ENCODE measurements around the gene CAMTA1. TPM values are rescaled to one million over a fixed set of nuclear protein-coding genes. Genes with fewer than 3 reads are reported as not detected.

CAMTA1 gene
- total and polyA plus RNA-seq, 8 donors = 42.8 to 213 (median 118) TPM

DNA sequence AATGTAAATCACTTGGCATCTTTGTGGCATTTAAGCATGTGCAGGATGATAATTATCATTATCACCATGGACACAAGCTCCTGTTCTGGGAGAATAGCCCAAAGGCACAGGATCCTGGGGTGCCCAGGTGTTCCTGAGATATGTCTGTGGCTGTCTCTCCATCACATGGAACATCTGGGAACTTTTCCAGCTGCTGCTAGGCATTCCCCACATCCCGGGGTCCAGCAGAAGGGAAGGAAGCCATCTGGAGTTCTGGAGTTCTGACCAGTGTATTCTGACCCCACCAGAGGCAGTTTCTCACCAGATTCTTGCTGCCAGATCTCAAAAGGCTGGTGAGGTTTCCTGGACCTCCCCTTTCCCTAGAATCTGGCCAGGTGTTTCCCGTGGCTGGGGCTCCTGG is 726.1 kb downstream of the CAMTA1 start:
- intact Hi-C loops (cut with DNase I; ENCODE audit: low total_unique reads) = no loop called here
- H3K27me3 ChIP-seq = peaks cover 0 to 5% (median 0%) of the 10 kb centered on the region in 3 donors
- 16 to 51% (median 36%) methylated on average over 2 of the region's 2 CpGs for WGBS, 5 donors
- no peak overlapping the region for H3K27ac ChIP-seq
- TF ChIP-seq POLR2A (IDR thresholded peaks at IDR 0.05) (no peak), EP300 (IDR thresholded peaks at IDR 0.05) (no peak), POLR2AphosphoS5 (IDR thresholded peaks at IDR 0.05) (no peak)
- TF ChIP-seq, protein P1, sequence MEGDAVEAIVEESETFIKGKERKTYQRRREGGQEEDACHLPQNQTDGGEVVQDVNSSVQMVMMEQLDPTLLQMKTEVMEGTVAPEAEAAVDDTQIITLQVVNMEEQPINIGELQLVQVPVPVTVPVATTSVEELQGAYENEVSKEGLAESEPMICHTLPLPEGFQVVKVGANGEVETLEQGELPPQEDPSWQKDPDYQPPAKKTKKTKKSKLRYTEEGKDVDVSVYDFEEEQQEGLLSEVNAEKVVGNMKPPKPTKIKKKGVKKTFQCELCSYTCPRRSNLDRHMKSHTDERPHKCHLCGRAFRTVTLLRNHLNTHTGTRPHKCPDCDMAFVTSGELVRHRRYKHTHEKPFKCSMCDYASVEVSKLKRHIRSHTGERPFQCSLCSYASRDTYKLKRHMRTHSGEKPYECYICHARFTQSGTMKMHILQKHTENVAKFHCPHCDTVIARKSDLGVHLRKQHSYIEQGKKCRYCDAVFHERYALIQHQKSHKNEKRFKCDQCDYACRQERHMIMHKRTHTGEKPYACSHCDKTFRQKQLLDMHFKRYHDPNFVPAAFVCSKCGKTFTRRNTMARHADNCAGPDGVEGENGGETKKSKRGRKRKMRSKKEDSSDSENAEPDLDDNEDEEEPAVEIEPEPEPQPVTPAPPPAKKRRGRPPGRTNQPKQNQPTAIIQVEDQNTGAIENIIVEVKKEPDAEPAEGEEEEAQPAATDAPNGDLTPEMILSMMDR (IDR thresholded peaks at IDR 0.05) = no peak
- peaks cover 0 to 17% (median 3%) of the 10 kb centered on the region in 4 donors for H3K4me1 ChIP-seq
- no peaks in the 10 kb centered on the region for H3K9me3 ChIP-seq
- no peaks in the 10 kb centered on the region for H3K36me3 ChIP-seq
- no peak overlapping the region for H3K4me3 ChIP-seq
- no peak for DNase-seq

DNA sequence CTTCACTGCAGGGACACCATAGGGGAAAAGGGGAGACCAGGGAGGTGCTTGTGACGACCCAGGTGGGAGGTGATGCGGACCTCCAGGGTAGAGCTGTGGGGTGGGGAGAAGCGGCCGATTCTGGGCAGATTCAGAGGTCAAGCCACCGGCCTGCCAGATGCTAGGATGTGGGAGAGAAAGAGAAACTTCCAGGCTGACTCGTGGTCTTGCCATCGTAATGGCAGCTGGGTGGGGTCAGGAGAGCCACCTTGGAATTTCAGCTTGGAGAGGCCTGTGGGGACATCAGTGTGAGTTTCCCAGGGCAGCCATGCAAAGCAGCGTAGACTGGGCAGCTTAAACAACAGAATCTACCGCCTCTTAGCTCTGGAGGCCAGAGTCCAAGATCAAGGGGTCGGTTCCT is 727.8 kb downstream of the CAMTA1 start:
- intact Hi-C loops (cut with DNase I; ENCODE audit: low total_unique reads) = no loop called here
- no peaks in the 10 kb centered on the region for H3K36me3 ChIP-seq
- H3K9me3 ChIP-seq = no peaks in the 10 kb centered on the region
- peaks cover 0 to 16% (median 3%) of the 10 kb centered on the region in 4 donors for H3K4me1 ChIP-seq
- H3K27ac ChIP-seq = no peak overlapping the region
- H3K27me3 ChIP-seq = peaks cover 0 to 15% (median 5%) of the 10 kb centered on the region in 3 donors
- H3K4me3 ChIP-seq = no peak overlapping the region
- 80 to 90% (median 86%) methylated on average over 10 of the region's 10 CpGs for WGBS, 5 donors
- DNase-seq = no peak
- TF ChIP-seq EP300 (IDR thresholded peaks at IDR 0.05) (no peak), POLR2AphosphoS5 (IDR thresholded peaks at IDR 0.05) (no peak), POLR2A (IDR thresholded peaks at IDR 0.05) (no peak)
- TF ChIP-seq, protein P1 (IDR thresholded peaks at IDR 0.05) = no peak

DNA sequence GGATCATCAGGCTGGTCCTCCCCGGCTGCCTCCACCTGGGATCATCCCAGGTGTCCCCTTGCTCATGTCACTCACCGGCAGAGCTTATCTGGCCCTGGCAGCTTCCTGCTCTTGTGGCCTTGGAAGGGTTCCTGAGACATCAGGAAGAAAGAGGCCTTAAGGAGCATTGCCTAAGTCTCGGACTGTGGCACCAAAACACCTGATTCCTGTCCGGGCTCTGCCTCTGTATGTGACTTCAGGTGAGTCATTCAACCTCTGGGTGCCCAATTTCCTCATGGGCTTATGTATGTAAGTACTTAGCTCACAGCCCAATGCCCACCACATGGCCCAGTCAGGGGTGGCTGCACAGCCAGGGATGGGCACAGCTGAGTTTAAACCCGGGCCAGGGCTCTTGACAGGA is 729.9 kb downstream of the CAMTA1 start:
- intact Hi-C loops (cut with DNase I; ENCODE audit: low total_unique reads) = no loop called here
- Histone ChIP-seq H3K9me3 (no peaks in the 10 kb centered on the region), H3K27me3 (peaks cover 0 to 18% (median 5%) of the 10 kb centered on the region in 3 donors), H3K27ac (no peak overlapping the region), H3K4me3 (no peak overlapping the region), H3K4me1 (no peaks in the 10 kb centered on the region), H3K36me3 (no peaks in the 10 kb centered on the region)
- DNase-seq = no peak
- TF ChIP-seq, protein P1 (IDR thresholded peaks at IDR 0.05) = no peak
- TF ChIP-seq POLR2AphosphoS5 (IDR thresholded peaks at IDR 0.05) (no peak), POLR2A (IDR thresholded peaks at IDR 0.05) (no peak), EP300 (IDR thresholded peaks at IDR 0.05) (no peak)
- WGBS, 5 donors = 60 to 72% (median 70%) methylated on average over 4 to 5 of the region's 5 CpGs

DNA sequence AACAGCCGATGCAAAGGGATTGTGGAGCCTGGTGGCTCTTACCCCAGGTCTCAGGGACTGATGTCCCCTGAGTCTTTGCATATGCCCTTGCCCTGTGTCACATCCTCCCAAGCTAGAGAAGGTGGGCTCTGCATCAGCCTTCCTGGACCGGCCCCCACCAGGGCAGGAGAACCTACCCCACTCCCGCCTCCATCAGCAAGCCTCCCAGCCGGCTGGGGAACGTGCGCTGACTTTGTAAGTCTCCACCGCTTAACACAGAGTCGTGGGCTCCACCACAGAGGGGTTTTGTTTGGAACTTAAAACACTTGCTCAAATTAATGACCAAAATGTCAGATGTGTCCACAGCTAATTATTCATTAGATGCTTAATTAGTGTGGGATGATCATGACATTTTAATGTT is 730.6 kb downstream of the CAMTA1 start:
- Histone ChIP-seq H3K4me3 (no peak overlapping the region), H3K36me3 (no peaks in the 10 kb centered on the region), H3K9me3 (no peaks in the 10 kb centered on the region), H3K27me3 (peaks cover 0 to 18% (median 5%) of the 10 kb centered on the region in 3 donors), H3K27ac (no peak overlapping the region), H3K4me1 (no peaks in the 10 kb centered on the region)
- TF ChIP-seq POLR2AphosphoS5 (IDR thresholded peaks at IDR 0.05) = no peak
- no peak for DNase-seq
- WGBS, 5 donors = 78 to 84% (median 80%) methylated on average over 8 of the region's 8 CpGs
- intact Hi-C loops (cut with DNase I; ENCODE audit: low total_unique reads) = no loop called here

DNA sequence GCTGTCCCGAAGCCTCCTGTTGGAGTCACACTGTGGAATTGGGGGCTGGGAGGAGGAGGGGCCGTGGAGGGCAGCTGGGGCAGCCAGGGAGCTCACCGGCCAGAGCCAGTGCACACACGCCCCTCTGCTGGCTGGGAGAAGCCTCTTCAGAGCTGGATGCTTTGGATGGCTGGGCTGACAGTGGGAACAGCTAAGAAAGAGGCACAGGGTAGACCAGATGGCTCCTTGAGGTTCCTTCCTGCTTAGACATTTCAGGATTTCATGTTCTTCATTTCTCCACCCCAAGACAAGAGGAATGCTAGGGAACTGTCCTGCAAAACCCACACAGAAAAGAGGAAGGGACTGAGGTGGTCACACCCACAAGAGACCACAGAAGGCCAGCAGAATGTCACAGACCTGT is 731.1 kb downstream of the CAMTA1 start:
- 28 to 46% (median 36%) methylated on average over 4 of the region's 4 CpGs for WGBS, 5 donors
- peaks cover 0 to 18% (median 5%) of the 10 kb centered on the region in 3 donors for H3K27me3 ChIP-seq
- H3K27ac ChIP-seq = no peak overlapping the region
- TF ChIP-seq POLR2AphosphoS5 (IDR thresholded peaks at IDR 0.05) (no peak), POLR2A (IDR thresholded peaks at IDR 0.05) (no peak), EP300 (IDR thresholded peaks at IDR 0.05) (no peak)
- TF ChIP-seq, protein P1 (IDR thresholded peaks at IDR 0.05) = no peak
- DNase-seq = peak in 1 of 2 donors; percentile 44
- no peak overlapping the region for H3K4me3 ChIP-seq
- H3K9me3 ChIP-seq = no peaks in the 10 kb centered on the region
- intact Hi-C loops (cut with DNase I; ENCODE audit: low total_unique reads) = no loop called here
- H3K4me1 ChIP-seq = no peaks in the 10 kb centered on the region
- no peaks in the 10 kb centered on the region for H3K36me3 ChIP-seq

All from stomach (tissue), 9 donors.